SH-SY5Y (cell line): Measurements from ENCODE around the gene MRPL54.

ENCODE experiments used
- GATA2 ChIP-seq: IDR thresholded peaks from 2 replicates; pipeline ENCODE4 v1.6.1; 2011; ENCODE audit warnings: mild to moderate bottlenecking, low read depth, low read length
- GATA3 ChIP-seq: IDR thresholded peaks from 2 replicates; pipeline ENCODE4 v1.6.1; 2011; ENCODE audit warnings: low read depth, mild to moderate bottlenecking, low read length, moderate library complexity

Gene MRPL54

DNA sequence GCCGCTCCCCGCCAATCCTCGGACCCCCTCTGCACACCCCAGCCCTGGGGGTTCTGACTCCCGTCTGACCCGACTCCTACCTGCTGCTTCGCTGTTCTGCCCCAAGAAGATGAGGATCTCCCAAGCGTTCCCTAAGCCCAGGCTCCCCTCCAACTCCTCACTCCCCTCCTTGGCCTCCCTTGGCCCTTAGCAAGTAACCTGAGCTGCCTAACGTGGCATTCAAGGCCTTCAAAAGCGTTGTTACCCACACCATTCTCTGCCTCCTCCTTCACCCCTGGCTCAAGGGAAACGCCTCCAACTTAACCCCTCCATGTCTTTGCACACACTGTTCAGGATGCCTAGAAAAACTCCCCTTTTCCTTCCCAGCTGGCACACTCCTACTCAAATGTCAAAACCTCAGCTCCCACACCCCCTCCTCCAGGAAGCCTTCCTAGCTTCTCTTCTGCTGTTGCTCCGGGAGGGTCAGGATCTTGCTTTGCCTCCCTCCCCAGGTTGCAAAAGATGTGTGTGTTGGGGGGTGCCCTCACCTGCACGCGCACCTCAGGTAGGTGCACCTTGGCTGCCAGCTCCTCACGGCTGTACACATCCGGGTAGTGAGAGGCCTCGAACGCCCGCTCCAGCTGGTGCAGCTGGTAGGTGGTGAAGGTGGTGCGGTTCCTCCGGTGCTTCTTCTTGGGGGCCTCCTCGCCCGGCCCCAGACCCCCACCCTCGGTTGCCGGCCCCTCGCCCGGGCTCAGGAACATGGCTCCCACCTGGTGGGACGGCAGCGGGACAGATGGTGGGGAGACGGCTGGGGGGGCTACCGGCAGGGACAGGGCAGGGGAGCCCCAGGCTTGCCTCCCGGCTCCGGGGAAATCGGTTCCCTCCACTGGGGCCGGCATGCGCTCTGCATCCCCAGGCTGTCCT is 8.8 kb downstream of the MRPL54 start:
- TF ChIP-seq GATA2: no peak

DNA sequence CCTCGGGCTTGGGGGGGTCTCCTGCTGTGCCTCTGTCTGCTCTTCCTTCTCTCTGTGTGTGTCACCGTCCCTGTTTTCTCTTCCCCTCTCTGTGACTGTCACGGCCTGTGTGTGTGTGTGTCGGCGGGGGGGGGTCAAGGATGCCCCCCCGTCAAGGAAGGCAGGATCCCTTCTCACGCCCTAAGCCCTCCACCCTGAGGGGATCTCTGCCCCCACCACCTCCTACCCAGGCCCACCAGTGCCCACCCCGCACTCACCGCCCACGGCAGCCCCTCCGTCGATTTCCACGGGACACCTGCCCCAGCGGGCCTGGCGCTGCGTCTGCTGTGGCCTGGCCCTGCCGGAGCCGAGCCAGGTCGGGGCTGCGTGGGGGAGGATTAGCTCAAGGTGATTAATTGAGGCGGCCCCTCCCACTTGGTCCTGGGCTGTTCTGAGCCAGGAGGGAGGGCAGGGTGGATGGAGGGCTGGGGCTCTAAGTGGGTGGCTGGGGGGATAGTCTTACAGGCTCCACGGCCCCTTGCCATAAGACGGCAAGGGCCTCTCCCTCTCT is 9.5 kb downstream of the MRPL54 start, which contains the start of gene RAX2:
RAX2 (minus strand) TSS at position 323 of the 550 bp plus-strand sequence. CDS start 486 bp downstream, outside the sequence.
- TF ChIP-seq GATA3: no peak
- no peak for TF ChIP-seq GATA2

DNA sequence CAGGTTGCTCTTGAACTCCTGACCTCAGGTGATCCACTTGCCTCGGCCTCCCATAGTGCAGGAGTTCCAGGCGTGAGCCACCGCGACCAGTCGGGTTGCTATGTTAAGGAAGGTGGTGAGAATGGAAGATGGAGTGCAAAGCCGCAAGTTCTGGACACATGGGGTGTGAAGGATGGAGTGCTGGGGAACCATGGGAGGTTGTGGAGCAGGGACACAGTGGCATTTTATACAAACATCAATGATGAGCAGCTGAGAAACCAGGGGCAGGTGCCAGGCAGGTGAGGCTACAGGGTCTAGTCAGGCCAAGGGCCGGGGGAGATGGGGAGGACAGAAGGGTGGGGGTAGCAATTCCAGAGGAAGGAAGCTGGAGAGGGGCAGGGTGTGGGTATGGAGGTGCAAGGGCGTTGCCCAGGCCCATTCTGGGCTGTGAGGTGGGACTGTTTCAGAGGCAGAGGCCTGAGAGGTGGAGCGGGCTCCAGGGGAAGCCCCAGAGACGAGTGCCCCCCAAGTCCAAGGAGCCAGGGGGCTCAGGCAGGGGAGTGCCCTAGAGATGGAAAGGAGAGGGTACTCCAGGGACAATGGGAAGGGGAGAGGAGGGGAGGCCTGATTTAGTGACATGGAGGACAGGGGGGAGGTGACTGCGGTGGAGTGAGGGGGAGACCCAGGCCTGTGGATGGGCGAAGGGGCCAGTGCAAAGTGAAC is 11.5 kb downstream of the MRPL54 start:
- TF ChIP-seq GATA2: no peak
- no peak for TF ChIP-seq GATA3

DNA sequence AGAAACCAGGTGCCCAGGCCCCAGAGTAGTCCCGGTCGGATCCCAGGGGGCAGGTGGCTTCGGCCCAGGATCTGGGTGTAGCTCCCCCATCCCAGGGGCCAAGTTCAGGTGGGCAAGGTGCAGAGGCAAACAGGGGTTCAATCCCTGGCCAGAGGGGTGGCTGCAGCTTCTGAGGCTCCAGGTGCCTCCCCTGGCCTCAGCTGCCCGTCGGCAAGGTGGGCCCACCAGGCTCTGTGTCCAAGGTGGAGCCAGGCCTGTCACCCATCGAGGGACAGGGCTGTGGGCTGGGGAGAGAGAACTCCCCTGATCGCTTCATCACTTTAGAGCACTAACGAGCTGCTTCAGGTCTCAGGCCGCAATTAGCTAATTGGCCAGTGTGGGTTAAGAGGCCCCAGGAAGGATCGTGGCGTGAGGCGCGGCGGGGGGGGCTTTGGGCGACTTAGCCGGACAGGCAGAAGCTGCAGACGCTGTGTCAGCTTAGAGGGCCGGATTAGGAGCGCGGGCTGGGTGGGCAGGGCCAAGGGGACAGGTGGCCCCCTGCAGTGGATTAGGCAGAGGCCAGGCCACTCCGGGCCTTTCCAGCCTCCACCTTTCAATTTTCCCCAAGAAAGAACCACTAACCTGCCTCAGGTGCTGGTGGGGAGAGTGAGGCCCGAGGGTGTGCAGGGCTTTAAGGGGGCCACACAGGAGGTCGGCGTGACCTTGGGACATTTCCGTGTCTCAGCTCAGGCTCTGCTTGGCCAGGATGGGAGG is 12.3 kb downstream of the MRPL54 start:
- TF ChIP-seq GATA2 (no peak), GATA3 (no peak)

DNA sequence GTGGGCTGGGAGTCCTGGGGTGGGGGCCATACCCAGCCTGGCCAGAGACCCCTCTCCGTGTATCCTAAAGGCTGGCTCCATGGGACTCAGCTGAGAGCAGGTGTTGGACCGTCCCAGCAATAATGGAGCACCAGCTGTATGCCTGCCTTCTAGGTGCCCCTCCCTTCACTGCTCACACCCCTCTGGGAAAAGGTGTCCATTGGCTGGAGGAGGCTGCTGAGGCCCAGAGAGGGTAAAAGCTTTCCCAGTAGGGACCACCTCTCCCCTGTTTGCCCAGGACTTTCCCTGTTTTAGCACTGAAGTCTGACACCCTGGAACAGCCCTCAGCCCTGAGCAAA is 12.9 kb downstream of the MRPL54 start:
- TF ChIP-seq GATA3 (no peak), GATA2 (no peak)

DNA sequence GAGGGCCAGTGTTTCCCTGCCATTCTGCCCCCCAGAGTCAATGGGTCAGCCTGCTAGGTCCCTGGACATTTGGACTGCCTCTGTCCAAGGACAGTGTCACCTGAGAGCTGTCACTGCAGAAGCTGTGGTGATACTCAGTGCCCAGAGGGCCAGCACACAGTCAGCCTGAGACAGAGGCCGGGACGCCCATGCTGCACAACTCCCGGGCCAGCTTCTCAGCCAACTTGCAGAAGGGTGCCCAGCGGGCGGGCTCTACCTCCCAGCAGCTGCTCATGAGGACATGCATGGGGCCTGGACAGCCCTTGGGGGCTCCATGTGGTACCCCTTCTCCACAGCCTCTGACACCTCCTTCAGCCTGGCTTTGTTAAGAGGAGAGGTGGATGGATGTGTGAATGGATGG is 13.3 kb downstream of the MRPL54 start:
- no peak for TF ChIP-seq GATA3
- TF ChIP-seq GATA2: no peak

DNA sequence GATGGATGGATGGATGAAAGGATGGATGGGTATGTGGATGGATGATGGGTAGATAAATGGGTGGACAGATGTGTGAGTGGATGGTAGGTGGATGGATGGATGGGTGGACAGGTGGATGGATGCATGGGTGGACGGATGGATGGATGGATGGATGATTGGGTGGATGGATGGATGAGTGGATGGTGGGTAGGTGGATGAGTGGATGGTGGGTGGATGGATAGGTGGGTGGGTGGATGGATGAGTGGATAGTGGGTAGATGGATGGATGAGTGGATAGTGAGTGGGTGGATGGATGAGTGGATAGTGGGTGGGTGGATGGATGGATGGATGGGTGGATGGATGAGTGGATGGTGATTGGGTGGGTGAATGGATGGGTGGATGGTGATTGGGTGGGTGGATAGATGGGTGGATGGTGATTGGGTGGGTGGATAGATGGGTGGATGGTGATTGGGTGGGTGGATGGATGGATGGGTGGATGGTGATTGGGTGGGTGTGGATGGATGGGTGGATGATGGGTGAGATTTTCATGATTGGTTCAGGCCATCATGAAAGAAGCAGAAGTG is 14.1 kb downstream of the MRPL54 start:
- TF ChIP-seq GATA2 (no peak), GATA3 (no peak)

DNA sequence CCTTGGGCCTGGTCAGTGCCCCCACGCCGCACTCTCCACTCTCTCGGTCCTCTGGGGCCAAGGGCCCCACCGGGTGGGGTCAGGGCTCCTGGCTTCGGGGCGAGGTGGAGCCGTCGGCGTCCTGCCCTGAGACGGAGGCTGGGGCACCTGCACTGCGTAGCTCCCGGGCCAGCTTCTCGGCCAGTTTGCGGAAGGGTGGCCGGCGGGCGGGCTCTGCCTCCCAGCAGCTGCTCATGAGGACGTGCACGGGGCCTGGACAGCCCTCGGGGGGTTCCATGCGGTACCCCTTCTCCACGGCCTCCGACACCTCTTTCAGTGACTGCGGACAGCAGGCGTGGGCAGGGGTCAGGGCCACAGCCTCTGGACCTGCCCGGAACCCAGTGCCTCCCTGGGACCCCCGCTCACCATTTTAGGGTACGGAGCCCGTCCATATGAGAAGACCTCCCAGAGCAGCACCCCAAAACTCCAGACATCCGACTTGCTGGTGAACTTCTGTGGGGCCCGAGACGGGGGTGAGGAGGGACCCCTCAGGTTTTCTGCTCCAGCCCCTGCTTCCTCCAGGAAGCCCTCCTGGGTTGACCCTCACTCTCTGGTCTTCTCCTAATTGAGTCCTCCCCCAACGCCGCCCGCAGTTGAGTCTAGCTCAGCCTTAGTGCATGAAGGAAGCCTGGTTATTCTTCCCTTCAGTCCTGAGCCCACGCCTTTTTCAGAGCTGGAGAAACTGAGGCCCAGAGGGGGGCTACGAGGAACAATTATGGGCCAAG is 15.8 kb downstream of the MRPL54 start:
- TF ChIP-seq GATA3: no peak
- TF ChIP-seq GATA2: no peak

DNA sequence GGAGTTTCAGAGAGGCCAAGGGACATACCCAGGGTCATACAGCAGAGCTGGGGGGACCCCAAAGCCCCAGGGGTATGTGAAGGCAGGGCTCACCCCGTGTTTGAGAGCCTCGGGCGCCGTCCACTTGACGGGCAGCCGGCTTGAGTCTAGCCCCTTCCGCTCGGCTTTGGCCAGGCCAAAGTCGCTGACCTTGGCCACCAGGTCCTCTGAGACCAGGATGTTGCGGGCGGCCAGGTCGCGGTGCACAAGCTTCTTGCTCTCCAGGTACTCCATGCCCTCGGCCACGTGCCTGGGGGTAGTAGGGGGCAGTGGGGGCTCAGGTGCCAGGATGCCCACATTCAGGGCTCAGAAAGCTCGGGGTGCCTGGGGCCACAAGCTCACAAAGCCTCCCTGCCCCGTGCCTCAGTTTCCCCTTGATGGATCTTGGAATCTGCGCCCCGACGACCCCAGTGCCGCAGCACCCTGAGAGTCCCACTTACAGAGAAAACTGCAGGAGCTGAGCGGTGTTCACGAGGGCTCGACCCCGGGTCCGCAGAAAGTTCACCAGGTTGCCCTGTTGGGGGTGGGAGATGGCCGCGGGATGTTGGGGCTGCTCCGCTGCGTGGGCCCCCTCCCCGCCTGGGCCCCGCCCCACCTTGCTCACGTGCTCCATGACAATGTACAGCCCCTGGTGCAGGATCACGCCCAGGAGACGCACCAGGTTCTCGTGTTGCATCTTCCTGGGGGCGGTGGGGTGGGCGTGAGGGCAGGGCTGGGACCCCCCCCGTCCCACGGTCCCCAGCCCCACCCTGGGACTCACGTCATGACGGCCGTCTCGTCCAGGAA is 16.6 kb downstream of the MRPL54 start:
- TF ChIP-seq GATA3: no peak
- TF ChIP-seq GATA2: no peak

DNA sequence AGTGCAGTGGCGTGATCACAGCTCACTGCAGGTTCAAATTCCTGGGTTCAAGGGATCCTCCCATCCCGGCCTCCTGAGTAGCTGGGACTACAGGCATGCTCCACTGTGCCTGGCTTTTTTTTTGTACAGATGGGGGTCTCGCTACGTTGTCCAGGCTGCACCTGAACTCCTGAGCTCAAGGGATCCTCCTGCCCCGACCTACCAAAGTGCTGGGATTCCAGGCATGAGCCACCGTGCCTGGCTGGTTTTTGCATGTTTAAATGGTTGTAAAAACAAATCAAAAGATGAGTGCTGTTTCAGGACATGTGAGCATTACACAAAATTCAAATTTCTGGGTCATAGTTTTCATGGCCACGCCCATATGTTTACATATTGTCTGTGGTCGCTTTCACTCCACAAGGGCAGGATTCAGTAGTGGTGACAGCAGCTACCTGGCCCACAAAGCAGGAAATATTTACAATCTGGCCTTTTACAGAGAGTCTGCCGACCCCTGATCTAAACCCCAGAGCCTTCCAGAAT is 18.4 kb downstream of the MRPL54 start:
- TF ChIP-seq GATA3 (no peak), GATA2 (no peak)

DNA sequence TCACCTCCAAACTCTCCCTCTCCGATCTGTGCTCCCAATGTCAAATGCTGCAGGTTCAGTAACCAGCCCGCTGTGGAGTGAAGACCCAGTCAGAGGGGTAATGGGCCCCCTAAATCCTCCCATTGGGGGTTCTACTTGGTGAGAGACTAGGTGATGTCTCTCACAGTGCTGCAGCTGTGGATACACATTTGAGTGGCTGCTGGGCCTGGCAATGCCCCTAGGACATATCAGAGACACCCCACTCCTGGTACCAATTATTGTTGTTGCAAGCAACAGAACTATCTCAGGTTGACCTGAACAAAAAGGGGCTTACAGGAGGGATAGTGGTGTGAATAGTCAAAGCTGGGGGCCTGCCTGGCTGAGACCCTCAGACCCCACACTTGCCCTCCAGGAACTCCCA is 19.1 kb downstream of the MRPL54 start:
- TF ChIP-seq GATA3: no peak
- no peak for TF ChIP-seq GATA2

DNA sequence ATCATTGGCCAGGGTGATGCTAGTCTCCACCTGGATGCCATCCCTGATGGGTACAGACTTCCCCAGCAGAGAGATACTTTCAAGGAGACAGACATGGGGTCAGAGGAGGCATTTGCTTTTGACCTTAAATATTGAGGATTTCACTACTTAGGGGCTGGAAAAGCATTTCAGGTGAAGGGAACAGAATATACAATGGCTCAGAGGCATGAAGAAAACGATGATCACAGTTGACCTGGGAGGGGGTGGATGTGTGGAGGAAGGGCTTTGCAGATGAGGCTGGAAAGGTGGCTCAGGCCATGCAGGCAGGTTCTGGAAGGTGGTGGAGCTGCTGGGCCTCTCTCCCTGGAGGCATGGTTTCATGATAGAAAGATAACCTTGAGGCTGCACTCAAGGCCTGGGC is 19.8 kb downstream of the MRPL54 start:
- no peak for TF ChIP-seq GATA3
- no peak for TF ChIP-seq GATA2
